Stimulated activated CD4-positive, alpha-beta T cell treated with anti-CD3 and anti-CD28 coated beads, Interleukin-2, amount 100 ng/mL, for 24 hours (primary cell): Measurements from ENCODE around the gene CENPA.
"Not testable (repeated sequence)": the region's sequence is repeated elsewhere in the genome, so short reads cannot be mapped to it uniquely, and the experiment has no call there.

Experiments
- DNase-seq, 2 donors: peaks; one replicate each; pipeline ENCODE4 v3.0.0-alpha.2; 2020

The CENPA gene

DNA sequence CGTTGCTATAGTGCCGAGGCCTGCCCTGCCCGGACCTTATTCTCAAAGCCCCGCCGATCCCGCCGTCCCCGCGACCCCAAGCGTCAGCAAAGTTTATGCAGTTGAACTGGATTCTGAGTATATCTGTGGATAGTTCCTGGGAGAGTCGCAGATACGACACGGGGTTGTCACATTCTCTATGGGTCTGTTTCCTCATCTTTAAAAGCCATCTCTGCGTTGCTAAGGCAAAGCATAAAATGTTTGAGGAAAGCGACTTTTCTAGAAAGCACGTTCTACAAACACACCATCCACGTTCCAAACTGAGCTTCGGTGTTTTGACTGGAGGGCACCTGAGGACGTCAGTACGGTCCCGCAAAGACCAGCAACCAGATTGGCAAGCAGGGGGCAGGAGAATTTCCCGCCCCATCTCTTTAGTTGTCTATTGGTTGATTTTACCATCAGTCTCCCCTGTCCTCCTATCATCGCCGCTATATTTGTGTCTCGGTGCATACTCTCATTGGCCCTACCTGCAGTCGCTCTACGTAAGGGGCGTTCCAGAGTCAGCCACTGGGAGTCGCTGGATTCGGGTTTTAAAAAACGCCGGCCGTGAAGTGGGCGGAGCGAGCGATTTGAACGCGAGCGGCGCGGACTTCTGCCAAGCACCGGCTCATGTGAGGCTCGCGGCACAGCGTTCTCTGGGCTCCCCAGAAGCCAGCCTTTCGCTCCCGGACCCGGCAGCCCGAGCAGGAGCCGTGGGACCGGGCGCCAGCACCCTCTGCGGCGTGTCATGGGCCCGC is at the start of gene CENPA:
Gene CENPA (plus strand): TSS at position 626 of the 776 bp plus-strand sequence. CDS start 141 bp downstream, at position 767.
- peak; percentile 95 for DNase-seq

DNA sequence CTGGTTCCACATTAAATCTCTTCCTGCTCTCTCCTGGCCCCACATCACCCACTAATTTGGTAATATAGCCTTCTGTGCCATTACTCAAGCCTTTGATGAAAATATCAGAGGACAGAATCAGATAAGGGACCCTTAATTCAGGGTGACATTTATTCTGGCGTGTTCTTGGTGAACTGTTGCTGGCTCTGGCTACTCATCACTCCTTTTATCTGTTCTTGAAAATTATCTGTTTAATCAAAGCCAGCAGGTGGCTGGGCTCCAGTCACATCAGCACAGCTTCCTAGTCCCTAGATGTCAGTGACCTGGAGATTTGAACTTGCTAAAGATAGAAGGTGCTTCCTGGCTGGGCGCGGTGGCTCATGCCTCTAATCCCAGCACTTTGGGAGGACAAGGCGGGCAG is 48.6 kb upstream of the CENPA start:
- no peak for DNase-seq

DNA sequence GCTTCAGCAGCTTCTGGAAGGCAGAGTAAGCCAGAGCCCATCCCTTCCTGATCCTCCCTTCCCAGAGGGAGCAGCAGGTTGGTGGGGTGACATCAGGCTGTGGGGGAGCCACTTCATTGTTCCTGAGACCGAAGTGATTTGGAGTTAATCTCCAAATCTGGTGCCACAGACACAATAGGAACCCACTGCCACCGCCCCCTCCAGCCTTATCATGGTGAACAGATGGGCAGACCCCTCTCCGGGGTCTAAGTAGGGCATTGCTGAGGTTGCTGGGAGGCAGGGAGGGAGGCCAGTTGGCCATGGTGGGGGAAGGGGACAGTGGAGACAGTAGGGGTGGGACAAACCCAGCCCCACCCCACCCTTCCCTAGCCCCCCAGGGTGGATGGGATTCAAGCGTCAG is 47.4 kb upstream of the CENPA start:
- no peak for DNase-seq

DNA sequence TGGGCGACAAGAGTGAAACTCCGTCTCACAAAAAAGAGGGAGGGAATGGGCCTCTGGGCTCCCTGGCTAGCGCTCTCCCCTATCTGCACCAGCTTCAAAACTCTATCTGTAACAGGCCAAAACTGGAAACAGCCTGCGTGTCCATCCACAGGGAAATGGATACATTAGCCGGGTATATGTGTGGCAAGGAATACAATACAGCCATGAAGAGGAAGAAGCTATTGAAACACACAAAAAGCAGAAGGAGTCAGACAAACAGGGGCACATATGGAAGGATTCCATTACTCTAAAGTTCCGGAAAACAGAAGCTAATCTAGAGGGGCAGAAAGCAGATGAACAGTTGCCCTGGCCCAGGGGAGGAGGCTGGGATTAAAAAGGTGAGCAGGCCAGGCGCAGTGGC is 46.3 kb upstream of the CENPA start:
- DNase-seq: no peak

DNA sequence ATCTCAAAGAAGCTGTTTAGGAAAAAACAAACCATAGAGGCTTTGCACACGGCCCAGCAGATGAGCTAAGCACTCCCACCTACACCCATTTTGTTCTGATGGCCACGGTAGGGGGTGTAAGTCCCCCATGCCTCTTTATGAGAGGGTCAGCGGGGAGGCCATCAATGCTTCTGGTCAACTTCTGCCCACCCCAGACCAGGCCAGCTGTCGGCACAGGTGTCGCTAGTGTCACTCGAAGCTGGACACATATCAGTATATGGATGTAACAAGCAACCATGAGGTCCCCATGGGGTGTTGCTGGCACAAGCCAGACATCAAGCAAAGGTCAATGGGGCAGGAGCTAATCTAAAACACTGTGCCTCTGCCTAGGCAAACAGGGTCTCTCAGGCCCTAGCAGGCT is 45.5 kb upstream of the CENPA start:
- DNase-seq: no peak

DNA sequence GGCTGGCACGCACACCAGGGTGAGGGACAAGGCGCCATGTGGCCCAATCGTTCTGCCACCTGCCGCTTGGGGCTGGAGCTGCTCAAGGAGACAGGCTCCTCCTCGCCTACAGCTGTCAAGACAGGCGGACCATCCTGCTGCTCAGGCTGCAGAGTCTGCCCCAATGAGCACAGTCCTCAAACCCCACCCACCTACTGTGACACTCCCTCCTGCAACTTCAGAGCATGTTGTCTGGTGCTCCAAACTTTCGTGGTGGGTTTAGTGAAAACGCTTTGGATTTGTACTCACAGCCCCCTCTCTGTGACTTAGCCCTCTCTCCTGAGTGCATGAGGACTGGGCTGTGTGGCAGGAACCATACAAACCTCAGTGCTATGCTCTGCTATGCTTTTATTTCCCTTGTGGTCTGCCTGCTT is 45.0 kb upstream of the CENPA start:
- peak in 1 of 2 donors; percentile 18 for DNase-seq

DNA sequence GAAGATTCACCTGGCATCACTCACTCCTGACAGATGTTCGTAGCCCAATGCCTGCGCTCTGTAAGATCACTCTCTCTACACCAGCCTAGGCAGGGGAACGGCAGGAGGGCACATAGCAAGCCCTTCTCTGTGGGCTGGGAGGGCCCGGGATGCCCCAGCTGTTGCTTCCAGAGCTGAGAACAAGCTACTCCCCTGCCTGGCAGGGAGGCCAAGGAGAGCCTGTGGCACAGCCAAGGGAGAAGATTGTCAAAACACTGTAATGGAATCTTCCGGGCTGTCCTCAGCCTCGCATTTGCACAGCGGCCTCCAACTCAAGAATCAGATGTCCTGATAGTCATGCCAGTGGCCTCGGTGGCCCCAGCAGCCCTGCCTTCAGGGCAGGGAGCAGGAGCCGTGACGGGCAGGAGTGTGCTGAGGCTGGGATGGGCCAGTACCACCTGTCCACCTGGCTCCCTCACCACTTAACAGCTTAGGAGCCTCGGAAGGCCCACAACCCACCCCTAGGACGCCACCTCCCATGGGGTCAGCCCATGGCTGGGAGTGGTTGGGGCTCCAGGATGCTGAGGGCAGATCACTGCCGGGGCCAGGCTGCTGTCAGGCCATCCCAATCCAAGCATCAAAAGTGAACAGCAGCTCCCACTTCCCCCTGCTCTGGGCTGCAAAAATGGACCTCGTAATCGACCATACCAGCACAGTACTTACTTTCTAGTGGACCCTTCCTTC is 43.6 kb upstream of the CENPA start:
- no peak for DNase-seq

DNA sequence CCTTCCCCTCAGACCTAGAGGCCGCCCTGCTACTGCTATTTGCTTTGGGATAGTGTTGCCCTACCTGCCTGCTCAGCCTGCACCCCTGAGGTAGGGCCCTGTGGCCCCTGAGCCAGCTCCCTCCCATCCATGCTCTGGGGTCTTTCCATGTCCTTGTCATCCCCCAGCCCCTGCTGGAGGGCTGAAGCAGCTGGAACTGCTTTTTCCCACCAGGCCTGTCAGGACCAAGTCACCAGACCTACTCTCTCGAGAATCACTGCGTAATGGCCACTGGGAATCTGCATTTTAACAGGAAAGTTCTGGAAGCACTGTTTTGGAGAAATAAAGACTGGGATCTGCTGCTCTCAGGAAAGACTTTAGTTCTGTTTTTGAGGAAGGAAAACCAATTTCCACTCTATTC is 42.0 kb upstream of the CENPA start:
- DNase-seq: no peak

DNA sequence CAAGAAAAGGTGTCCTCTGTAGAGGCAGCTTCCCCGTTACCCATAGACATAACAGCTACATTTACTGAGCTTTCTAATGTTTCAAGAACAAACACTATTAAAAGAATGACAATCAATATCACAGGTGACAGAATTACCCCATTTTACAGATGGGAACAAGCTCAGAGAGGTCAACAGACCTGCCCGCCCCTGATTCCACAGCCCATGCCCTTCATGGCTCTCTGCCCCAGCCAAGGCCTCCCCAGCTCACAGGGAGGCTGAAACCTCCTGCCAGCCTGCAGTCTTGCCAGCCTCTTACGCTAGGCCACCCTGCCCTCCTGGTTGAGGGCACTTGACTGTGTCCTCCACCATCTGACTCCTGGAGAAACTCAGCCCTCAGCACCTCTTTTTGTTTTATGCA is 40.9 kb upstream of the CENPA start:
- DNase-seq: no peak

DNA sequence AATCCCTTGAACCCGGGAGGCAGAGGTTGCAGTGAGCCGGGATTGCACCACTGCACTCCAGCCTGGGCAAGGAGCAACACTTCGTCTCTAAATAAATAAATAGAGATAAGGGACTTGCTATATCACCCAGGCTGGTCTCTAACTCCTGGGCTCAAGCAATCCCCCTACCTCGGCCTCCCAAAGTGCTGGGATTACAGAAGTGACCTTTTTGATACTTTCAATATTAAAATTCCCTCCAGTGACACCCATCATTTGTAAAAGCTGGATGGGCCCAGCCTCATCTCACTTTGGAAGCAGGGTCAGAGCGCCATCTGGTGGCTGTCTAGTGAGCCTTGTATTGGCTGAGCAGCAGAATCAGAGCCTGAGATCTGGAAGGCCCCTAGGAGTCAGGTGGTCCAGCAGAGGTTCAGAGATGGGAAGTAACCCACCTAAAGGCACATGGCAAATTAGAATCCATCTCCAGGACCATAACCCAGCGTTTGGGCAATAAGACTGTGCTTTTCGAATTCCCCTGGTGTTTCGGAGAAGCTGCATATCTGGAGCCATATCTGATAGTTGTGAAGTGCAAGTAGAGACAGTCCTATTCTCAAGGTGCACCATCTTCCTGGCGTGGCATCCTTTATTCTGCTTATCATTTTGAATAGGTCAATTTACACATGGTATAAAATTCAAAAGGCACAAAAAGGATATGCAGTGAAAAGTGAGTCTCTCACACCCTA is 40.1 kb upstream of the CENPA start:
- peak; percentile 87 to 89 for DNase-seq

DNA sequence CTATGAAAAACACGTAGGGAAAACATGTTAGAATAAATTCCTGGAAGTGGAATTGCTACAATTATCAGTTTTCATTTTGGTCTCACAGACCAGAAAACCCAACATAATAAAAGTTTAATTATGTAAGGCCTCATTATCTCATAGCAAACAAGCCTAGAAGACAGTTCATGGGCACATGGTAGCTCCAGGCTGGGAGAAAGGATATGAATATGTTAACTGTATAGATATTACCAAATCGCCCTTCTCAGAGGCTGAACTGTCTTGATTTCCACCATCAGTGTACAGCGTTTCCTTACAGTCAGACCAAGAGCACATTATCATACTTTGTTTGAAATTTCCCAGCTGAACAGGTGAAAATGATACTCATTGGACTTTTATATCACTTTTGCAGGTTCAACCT is 38.9 kb upstream of the CENPA start:
- DNase-seq: no peak

DNA sequence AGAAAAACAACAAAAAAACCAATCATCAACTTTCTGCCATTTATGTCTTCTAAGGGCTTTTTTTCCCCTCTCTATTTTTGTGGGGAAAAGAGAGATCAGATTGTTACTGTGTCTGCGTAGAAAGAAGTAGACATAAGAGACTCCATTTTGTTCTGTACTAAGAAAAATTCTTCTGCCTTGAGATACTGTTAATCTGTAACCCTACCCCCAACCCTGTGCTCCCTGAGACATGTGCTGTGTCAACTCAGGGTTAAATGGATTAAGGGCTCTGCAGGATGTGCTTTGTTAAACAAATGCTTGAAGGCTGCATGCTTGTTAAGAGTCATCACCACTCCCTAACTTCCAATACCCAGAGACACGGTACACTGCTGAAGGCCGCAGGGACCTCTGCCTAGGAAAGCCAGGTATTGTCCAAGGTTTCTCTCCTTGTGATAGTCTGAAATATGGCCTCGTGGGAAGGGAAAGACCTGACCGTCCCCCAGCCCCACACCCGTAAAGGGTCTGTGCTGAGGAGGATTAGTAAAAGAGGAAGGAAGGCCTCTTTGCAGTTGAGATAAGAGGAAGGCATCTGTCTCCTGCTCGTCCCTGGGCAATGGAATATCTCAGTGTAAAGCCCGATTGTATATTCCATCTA is 36.0 kb upstream of the CENPA start:
- DNase-seq: not testable (repeated sequence)

DNA sequence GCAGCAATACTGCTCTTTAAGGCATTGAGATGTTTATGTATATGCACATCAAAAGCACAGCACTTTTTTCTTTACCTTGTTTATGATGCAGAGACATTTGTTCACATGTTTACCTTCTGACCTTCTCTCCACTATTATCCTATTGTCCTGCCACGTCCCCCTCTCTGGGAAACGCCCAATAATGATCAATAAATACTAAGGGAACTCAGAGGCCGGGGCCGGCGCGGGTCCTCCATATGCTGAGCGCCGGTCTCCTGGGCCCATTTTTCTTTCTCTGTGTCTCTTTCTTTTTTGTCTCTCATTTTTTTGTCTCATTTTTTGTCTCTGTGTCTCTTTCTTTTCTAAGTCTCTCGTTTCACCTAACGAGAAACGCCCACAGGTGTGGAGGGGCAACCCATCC is 35.4 kb upstream of the CENPA start:
- DNase-seq: not testable (repeated sequence)

DNA sequence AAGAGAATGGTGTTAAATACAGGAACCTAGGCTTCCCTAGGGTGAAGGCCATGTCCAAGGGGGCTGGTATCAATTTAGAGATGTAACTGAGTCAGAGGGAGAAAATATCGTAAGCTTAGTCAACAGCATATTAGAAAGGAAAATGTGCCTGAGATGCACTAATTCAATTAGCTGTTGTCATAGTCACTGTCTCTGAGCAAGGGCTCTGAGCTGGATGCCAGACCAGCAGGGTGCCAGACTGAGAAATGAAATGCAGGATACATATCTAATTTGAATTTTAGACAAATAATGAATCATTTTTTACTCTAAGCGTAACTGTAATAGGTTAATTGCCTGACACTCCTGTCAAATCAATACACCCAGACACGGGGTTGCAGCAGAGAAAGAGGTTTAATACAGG is 33.2 kb upstream of the CENPA start:
- DNase-seq: no peak

DNA sequence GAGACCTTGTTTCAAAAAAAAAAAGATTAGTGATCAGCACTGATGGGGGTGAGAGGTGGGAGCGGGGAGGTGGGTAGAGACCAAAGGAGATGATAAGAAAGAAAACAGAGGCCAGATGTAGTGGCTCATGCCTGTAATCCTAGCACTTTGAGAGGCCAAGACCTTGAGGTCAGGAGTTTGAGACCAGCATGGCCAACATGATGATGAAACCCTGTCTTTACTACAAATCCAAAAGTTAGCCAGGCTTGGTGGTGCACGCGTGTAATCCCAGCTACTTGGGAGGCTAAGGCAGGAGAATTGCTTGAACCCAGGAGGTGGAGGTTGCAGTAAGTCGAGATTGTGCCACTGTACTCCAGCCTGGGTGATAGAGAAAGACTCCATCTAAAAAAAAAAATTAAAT is 31.3 kb upstream of the CENPA start:
- DNase-seq: no peak

DNA sequence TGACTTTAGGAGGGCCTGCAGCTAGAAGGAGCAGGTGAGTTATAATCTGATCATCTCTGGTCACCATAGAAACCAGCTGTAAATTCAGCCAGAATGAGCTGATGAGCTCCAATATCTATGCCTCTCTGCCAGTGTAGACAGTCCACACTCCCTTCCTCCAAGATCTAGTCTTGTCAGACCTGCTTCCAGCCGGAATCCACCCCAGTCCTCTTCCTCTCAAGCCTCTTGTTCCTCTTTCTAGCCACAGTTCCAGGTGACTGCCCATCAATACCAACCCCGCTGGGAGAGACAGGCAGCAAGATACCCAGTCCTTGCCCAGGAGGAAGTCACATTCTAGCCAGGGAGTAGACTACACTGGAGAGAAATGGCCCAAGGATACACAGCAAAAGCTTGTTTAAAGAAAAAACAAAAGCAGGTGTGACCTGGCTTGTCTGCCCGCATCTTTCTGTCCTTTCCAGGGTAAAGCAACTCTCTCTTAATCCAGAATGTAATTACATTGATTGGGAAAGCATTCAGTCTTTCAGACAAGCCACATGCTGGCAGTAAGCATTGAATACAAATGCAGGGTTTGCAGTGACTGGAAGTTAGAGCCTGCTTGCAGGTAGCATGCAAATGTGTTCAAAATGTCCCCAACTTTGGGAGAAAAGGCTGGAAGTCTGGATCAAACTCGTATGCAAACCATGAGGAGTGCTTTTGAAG is 30.7 kb upstream of the CENPA start:
- no peak for DNase-seq

DNA sequence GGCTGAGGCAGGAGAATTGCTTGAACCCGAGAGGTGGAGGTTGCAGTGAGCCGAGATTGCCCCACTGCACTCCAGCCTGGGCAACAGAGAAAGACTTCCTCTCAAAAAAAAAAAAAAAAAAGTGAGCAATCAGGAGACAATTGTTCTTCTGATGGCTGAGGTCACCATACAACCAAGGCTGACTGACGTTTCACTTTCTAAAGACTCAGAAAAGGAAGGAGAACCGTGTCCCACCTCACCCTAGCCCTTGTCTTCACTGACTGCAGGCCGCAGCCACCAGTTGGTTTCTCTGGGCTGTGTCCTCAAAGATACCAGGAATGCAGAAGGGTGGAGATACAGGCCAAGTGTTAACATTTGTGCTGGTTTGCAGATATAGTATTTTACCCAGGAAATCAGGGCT is 29.5 kb upstream of the CENPA start:
- no peak for DNase-seq

DNA sequence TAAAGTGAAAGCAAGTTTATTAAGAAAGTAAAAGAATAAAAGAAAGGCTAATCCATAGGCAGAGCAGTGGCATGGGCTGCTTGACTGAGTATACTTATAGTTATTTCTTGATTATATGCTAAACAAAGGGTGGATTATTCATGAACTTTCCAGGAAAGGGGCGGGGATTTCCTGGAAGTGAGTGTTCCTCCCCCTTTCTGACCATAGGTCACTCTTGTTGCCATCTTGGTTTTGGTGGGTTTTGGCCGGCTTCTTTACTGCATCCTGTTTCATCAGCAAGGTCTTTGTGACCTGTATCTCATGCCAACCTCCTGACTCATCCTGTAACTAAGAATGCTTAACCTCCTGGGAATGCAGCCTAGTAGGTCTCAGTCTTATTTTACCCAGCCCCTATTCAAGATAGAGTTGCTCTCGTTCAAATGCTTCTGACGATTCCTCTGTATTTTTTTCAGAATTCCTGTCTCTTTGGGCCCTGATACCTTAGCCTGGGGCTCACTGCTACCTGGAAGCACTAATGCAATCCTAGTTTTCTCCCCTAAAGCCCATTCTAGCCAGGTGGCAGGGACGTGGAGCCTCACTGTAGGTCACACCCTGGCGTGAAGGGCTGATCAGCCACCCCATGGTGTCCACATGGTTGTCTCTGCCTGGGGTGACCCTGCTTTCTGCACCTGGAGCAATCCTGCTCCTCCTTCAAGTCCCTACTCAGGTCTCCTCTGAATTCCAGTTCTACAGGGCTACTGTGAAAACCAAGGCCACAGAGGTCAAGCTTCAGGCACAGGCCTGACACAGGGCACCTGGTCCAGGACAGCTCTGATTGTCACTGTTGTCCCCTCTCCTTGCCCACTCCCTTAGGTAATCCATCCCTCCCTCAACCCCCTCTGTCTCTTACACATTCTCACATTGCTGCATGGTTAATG is 27.7 kb upstream of the CENPA start:
- DNase-seq: no peak

DNA sequence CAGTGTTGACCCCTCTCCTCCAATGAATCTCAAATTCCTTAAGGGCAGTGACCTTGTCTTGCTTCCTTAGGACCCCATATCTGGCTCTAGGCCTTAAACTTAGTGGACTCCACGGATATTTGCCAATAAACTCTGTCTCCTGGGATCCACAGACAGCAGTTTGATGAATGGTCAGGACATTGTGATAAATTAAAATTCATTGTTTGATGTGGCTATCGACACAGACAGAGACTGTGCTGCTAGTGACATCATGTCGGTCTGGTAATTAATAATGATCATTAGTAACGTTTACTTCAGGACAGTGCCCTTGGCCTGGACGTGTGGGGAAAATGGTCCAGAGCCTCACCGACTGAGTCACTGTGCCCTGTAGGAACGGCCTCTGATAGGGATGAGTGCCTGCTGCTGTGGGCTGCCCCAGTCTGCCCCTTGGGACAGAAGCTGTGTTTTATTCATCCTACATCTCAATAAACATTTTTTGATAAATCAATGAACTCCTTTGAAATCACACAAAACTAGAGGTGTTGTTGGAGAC is 27.0 kb upstream of the CENPA start:
- DNase-seq: no peak

DNA sequence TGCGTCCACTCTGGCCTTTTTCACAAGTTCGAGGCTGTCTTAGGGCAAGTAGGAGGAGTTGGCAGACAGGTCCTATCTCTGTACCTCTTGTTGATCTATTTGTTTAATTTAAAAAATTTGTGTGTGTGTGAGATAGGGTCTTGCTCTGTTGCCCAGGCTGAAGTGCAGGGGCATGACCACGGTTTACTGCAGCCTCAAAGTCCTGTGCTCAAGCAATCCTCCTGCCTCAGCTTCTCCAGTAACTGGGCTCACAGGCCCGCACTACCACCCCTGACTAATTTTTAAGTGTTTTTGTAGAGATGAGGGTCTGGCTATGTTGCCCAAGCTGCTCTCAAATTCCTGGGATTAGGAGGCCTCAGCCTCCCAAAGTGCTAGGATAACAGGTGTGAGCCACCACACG is 26.0 kb upstream of the CENPA start:
- DNase-seq: no peak

DNA sequence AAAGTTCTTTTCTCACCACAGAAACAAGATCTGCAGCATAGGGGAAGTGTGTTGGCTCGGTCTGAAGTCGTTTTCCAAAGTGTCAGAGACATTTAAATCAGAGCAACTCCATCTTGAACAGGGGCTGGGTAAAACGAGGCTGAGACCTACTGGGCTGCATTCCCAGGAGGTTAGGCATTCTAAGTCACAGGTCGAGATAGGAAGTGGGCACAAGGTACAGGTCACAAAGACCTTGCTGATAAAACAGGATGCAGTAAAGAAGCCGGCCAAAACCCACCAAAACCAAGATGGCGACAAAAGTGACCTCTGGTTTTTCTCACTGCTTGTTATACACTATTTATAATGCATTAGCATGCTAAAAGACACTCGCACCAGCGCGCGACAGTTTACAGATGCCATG is 24.9 kb upstream of the CENPA start:
- DNase-seq: not testable (repeated sequence)
